Neural cell (in vitro differentiated cells): Measurements from ENCODE around the gene PALD1. TPM values are rescaled to one million over a fixed set of nuclear protein-coding genes. Genes with fewer than 3 reads are reported as not detected.

Experiments
- H2AFZ ChIP-seq: fragments of 200-600, 300-800 bp; sonication (generic), shearing (Covaris generic); 2 replicates; pipeline ENCODE4 v1.6.0; 2014; ENCODE audit warnings: low read depth, mild to moderate bottlenecking, antibody characterized with exemption, low read length, moderate library complexity
- H3F3A ChIP-seq: fragments of 200-600 bp; shearing (Covaris generic); 2 replicates; pipeline ENCODE4 v1.6.1; 2016; ENCODE audit warnings: mild to moderate bottlenecking, moderate library complexity, mixed read lengths, antibody characterized with exemption, low read length; ENCODE audit not compliant: insufficient read depth, poor library complexity, severe bottlenecking
- H3K27ac ChIP-seq: fragments of 200-600, 300-800 bp; sonication (generic), shearing (Covaris generic); 2 replicates; pipeline ENCODE4 v1.5.1; 2014; ENCODE audit warnings: mild to moderate bottlenecking, low read length, moderate library complexity
- H3K27me3 ChIP-seq: fragments of 300-800, 200-600 bp; sonication (generic), shearing (Covaris generic); 2 replicates; pipeline ENCODE4 v1.6.0; 2014; ENCODE audit warnings: mild to moderate bottlenecking, low read depth, low read length, moderate library complexity; ENCODE audit not compliant: insufficient read depth
- H3K36me3 ChIP-seq: fragments of 300-800, 200-600 bp; sonication (generic), shearing (Covaris generic); 2 replicates; pipeline ENCODE4 v1.5.1; 2014; ENCODE audit warnings: mild to moderate bottlenecking, antibody characterized with exemption, low read length, moderate library complexity; ENCODE audit not compliant: insufficient read depth
- H3K4me2 ChIP-seq: fragments of 300-800, 200-600 bp; sonication (generic), shearing (Covaris generic); 2 replicates; pipeline ENCODE4 v1.6.0; 2014; ENCODE audit warnings: mild to moderate bottlenecking, low read length
- H3K4me3 ChIP-seq: fragments of 300-800, 200-600 bp; sonication (generic), shearing (Covaris generic); 2 replicates; pipeline ENCODE4 v1.5.1; 2014; ENCODE audit warnings: mild to moderate bottlenecking, low read length, moderate library complexity
- H3K79me2 ChIP-seq: fragments of 200-600 bp; shearing (Covaris generic); replicated peaks from 2 replicates; pipeline ENCODE4 v1.6.0; 2014; ENCODE audit warnings: mild to moderate bottlenecking, low read length, moderate library complexity; ENCODE audit not compliant: insufficient read depth
- H3K9ac ChIP-seq: fragments of 300-800, 200-600 bp; sonication (generic), shearing (Covaris generic); 2 replicates; pipeline ENCODE4 v1.6.1; 2016; ENCODE audit warnings: mild to moderate bottlenecking, low read length, mixed read lengths
- H3K9me2 ChIP-seq: fragments of 200-600 bp; shearing (Covaris generic); 2 replicates; pipeline ENCODE4 v1.6.1; 2016; ENCODE audit warnings: mild to moderate bottlenecking, low read length, mixed read lengths; ENCODE audit not compliant: insufficient read depth
- H3K9me3 ChIP-seq: fragments of 200-600, 300-800 bp; sonication (generic), shearing (Covaris generic); 2 replicates; pipeline ENCODE4 v1.6.1; 2016; ENCODE audit warnings: mild to moderate bottlenecking, mixed run types, low read length, moderate library complexity, mixed read lengths
- H4K20me1 ChIP-seq: fragments of 200-600 bp; shearing (Covaris generic); 2 replicates; pipeline ENCODE4 v1.6.1; 2016; ENCODE audit warnings: mild to moderate bottlenecking, mixed run types; ENCODE audit not compliant: insufficient read depth
- EP300 ChIP-seq: fragments of 450-650 bp; conservative IDR thresholded peaks from 2 replicates; pipeline ENCODE4 v1.6.1; 2014; ENCODE audit warnings: antibody characterized with exemption, mild to moderate bottlenecking, moderate library complexity; ENCODE audit not compliant: poor library complexity, severe bottlenecking
- EZH2 ChIP-seq: fragments of 200-600, 300-800 bp; shearing (Covaris generic), sonication (generic); IDR thresholded peaks from 2 replicates; pipeline ENCODE4 v1.6.1; 2014; ENCODE audit warnings: antibody characterized with exemption, low read length, borderline replicate concordance, mild to moderate bottlenecking; ENCODE audit not compliant: insufficient read depth, poor library complexity, severe bottlenecking
- MXI1 ChIP-seq: fragments of 450-650 bp; conservative IDR thresholded peaks from 2 replicates; pipeline ENCODE4 v1.6.1; 2014; ENCODE audit warnings: antibody characterized with exemption, mild to moderate bottlenecking; ENCODE audit not compliant: poor library complexity, severe bottlenecking
- POLR2AphosphoS5 ChIP-seq: IDR thresholded peaks from 2 replicates; pipeline ENCODE4 v1.6.1; 2012
- RAD21 ChIP-seq: fragments of 450-650 bp; conservative IDR thresholded peaks from 2 replicates; pipeline ENCODE4 v1.6.1; 2014; ENCODE audit warnings: antibody characterized with exemption, mild to moderate bottlenecking, moderate library complexity
- SMC3 ChIP-seq: fragments of 450-650 bp; conservative IDR thresholded peaks from 2 replicates; pipeline ENCODE4 v1.6.1; 2014; ENCODE audit warnings: antibody characterized with exemption, mild to moderate bottlenecking, moderate library complexity; ENCODE audit not compliant: poor library complexity
- TAF1 ChIP-seq: IDR thresholded peaks from 2 replicates; pipeline ENCODE4 v1.6.1; 2012; ENCODE audit warnings: low read depth
- polyA plus RNA-seq: library from polyadenylated mRNA; depleted of rRNA; stranded (reverse); fragments of >200 nt; gene quantifications from 2 replicates; pipeline ENCODE4 v1.2.3, GENCODE V29; 2014
- TF ChIP-seq, protein P1 (sequence below): IDR thresholded peaks from 2 replicates; pipeline ENCODE4 v1.6.1; 2012; ENCODE audit warnings: borderline replicate concordance
- TF ChIP-seq, protein P2 (sequence below): fragments of 450-650 bp; IDR thresholded peaks from 2 replicates; pipeline ENCODE4 v1.5.1; 2014; ENCODE audit warnings: antibody characterized with exemption, mild to moderate bottlenecking, moderate library complexity; ENCODE audit not compliant: poor library complexity, severe bottlenecking

Gene PALD1
- polyA plus RNA-seq, 1 donor from 2014 or later: 1.1 TPM

DNA sequence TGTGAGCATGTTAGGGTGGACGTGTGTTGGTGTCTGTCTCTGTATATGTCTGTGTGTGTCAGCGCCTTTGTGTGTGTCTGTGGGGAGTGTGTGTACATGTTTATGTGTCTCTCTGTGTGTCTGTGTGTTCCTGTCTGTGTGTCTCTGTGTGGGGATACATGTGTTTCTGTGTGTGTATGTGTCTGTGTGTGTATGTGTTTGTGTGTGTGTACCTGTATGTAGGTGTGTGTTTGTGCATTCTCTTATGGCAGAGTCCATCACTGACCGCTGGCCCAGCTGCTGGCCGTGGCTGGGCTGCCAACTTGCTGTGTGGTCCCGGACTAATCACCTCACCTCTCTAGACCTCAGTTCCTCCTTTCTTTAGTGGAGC lies 54.6 kb downstream of the PALD1 start:
- H3K36me3 ChIP-seq: no peaks in the 10 kb centered on the region
- no peaks in the 10 kb centered on the region for H3F3A ChIP-seq
- no peaks in the 10 kb centered on the region for H3K9me3 ChIP-seq
- H3K27ac ChIP-seq: no peak overlapping the region
- no peaks in the 10 kb centered on the region for H3K9me2 ChIP-seq
- no peak overlapping the region for H3K4me3 ChIP-seq
- TF ChIP-seq EZH2 (no peak), RAD21 (no peak), POLR2AphosphoS5 (no peak), TAF1 (no peak), EP300 (no peak), SMC3 (no peak), MXI1 (no peak)
- TF ChIP-seq, protein P1, sequence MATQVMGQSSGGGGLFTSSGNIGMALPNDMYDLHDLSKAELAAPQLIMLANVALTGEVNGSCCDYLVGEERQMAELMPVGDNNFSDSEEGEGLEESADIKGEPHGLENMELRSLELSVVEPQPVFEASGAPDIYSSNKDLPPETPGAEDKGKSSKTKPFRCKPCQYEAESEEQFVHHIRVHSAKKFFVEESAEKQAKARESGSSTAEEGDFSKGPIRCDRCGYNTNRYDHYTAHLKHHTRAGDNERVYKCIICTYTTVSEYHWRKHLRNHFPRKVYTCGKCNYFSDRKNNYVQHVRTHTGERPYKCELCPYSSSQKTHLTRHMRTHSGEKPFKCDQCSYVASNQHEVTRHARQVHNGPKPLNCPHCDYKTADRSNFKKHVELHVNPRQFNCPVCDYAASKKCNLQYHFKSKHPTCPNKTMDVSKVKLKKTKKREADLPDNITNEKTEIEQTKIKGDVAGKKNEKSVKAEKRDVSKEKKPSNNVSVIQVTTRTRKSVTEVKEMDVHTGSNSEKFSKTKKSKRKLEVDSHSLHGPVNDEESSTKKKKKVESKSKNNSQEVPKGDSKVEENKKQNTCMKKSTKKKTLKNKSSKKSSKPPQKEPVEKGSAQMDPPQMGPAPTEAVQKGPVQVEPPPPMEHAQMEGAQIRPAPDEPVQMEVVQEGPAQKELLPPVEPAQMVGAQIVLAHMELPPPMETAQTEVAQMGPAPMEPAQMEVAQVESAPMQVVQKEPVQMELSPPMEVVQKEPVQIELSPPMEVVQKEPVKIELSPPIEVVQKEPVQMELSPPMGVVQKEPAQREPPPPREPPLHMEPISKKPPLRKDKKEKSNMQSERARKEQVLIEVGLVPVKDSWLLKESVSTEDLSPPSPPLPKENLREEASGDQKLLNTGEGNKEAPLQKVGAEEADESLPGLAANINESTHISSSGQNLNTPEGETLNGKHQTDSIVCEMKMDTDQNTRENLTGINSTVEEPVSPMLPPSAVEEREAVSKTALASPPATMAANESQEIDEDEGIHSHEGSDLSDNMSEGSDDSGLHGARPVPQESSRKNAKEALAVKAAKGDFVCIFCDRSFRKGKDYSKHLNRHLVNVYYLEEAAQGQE: no peak
- TF ChIP-seq, protein P2, sequence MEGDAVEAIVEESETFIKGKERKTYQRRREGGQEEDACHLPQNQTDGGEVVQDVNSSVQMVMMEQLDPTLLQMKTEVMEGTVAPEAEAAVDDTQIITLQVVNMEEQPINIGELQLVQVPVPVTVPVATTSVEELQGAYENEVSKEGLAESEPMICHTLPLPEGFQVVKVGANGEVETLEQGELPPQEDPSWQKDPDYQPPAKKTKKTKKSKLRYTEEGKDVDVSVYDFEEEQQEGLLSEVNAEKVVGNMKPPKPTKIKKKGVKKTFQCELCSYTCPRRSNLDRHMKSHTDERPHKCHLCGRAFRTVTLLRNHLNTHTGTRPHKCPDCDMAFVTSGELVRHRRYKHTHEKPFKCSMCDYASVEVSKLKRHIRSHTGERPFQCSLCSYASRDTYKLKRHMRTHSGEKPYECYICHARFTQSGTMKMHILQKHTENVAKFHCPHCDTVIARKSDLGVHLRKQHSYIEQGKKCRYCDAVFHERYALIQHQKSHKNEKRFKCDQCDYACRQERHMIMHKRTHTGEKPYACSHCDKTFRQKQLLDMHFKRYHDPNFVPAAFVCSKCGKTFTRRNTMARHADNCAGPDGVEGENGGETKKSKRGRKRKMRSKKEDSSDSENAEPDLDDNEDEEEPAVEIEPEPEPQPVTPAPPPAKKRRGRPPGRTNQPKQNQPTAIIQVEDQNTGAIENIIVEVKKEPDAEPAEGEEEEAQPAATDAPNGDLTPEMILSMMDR: no peak
- H3K9ac ChIP-seq: no peak overlapping the region
- H4K20me1 ChIP-seq: no peaks in the 10 kb centered on the region
- no peak overlapping the region for H2AFZ ChIP-seq
- no peak overlapping the region for H3K4me2 ChIP-seq
- no peaks in the 10 kb centered on the region for H3K79me2 ChIP-seq
- H3K27me3 ChIP-seq: no peaks in the 10 kb centered on the region

DNA sequence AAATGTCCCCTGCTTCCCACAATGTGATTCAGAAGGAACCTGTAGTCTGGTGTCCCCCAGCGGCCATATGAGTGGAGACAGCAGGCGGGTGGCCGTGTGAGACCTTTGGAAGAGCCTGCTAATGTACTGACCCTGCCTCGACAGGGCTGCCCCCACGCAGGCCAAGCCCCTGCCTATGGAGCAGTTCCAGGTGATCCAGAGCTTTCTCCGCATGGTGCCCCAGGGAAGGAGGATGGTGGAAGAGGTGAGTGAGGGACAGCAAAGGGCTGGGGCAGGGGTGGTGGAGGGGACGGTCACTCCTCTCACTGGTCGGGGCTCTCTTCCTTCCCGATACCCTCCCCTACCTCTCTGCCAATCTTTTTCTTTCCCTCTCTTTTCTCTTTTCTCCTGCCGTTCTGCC lies 55.7 kb downstream of the PALD1 start:
- TF ChIP-seq TAF1: no peak
- Histone ChIP-seq H4K20me1 (no peaks in the 10 kb centered on the region), H3K4me3 (no peak overlapping the region), H3K79me2 (no peaks in the 10 kb centered on the region), H3F3A (no peaks in the 10 kb centered on the region), H3K36me3 (no peaks in the 10 kb centered on the region), H3K4me2 (no peak overlapping the region), H2AFZ (no peak overlapping the region), H3K9me2 (no peaks in the 10 kb centered on the region), H3K27me3 (no peaks in the 10 kb centered on the region), H3K9ac (no peak overlapping the region), H3K27ac (no peak overlapping the region), H3K9me3 (no peaks in the 10 kb centered on the region)

DNA sequence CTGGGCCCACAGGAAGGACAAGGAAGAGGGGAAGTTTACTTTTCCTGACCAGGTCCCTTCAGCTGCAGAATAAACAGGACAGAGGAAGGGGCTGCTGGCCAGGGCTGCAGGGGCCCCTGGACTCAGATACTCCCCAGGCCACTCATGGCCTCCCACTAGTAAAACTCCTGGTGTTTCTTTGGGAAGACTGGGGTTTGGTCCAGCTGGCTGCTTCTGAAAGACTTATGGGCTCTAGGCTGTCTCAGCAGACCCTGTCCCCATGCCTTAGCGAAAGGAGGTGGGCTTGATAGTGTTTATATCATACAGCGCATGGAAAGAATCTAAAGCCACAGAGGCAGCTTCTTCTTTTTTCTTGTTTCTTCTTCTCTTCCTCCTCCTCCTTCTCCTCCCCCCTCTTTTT lies 56.4 kb downstream of the PALD1 start:
- H3K27me3 ChIP-seq: no peaks in the 10 kb centered on the region
- H3K9ac ChIP-seq: no peak overlapping the region
- no peaks in the 10 kb centered on the region for H3F3A ChIP-seq
- H2AFZ ChIP-seq: no peak overlapping the region
- H3K4me2 ChIP-seq: no peak overlapping the region
- H3K79me2 ChIP-seq: no peaks in the 10 kb centered on the region
- H4K20me1 ChIP-seq: no peaks in the 10 kb centered on the region
- H3K4me3 ChIP-seq: no peak overlapping the region
- no peaks in the 10 kb centered on the region for H3K9me2 ChIP-seq
- no peak overlapping the region for H3K27ac ChIP-seq
- H3K36me3 ChIP-seq: no peaks in the 10 kb centered on the region
- TF ChIP-seq POLR2AphosphoS5 (no peak), RAD21 (no peak), TAF1 (no peak), EP300 (no peak), EZH2 (no peak), MXI1 (no peak), SMC3 (no peak)
- TF ChIP-seq, protein P2: no peak
- TF ChIP-seq, protein P1: no peak
- no peaks in the 10 kb centered on the region for H3K9me3 ChIP-seq
